Measurements from ENCODE around the gene NOTCH4.

NOTCH4 gene

DNA sequence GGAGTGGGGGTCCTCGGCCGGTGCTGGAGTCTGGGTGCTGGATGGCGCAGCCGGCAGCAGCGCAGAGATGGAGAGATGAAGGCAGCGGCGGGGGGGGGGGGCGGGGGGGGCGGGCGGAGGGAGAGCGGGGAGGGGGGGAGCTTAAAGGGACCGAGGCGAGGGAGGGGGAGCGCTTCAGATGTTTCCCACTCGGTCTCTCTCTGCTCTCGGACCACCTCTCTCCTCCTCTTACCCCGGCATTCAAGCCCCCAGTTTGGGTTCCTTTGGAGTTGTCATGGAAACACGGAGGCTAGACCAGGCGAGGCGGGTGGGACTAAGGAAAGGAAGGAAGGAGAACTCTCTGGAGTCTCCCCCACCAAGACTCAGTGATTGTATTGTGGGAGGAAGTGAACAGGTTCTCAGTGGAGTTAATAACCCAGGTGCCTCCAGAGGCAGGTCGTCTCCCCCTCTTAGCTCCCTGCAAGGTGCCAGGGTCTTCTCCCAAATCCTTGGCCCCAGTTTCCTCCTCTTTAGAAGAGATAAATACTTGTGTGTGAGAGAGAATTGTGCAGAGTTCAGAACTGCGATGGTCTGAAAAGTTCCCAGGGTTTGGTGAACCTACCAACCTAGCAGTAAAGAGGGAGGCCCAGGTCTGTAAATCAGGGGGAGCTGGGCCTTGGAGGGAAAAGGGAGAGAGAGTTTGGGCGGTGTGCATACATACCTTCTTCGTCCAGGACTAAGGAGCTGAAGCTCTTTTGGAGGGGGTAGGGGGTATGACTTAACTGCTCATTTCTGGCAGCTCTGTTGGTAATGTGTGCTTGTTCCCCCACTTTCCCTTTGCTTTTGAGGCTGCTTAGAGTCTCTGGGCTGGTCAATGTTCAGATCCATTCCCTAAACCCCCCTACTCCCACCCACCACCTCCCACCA is 71.8 kb downstream of the NOTCH4 start, which contains the start of gene PRRT1:
PRRT1 (minus strand) TSS at position 77 of the 906 bp plus-strand sequence. CDS start 112 bp downstream, outside the sequence.
- Histone ChIP-seq H3K36me3 (no peaks in the 10 kb centered on the region), H3K27me3 (peaks cover 82% of the 10 kb centered on the region), H3K9me3 (no peaks in the 10 kb centered on the region), H3K4me3 (ENCODE audit: low read depth in 1 of 2, low read length in 1 of 2) (no peak within 1 kb of the TSS), H3K4me1 (ENCODE audit: control insufficient read depth in 1 of 2, insufficient read depth in 1 of 2, low read depth in 1 of 2, low read length in 1 of 2) (peaks cover 25 to 27% of the 10 kb centered on the region in 2 experiments), H3K27ac (no peak within 1 kb of the TSS)
- TF ChIP-seq, protein P1, sequence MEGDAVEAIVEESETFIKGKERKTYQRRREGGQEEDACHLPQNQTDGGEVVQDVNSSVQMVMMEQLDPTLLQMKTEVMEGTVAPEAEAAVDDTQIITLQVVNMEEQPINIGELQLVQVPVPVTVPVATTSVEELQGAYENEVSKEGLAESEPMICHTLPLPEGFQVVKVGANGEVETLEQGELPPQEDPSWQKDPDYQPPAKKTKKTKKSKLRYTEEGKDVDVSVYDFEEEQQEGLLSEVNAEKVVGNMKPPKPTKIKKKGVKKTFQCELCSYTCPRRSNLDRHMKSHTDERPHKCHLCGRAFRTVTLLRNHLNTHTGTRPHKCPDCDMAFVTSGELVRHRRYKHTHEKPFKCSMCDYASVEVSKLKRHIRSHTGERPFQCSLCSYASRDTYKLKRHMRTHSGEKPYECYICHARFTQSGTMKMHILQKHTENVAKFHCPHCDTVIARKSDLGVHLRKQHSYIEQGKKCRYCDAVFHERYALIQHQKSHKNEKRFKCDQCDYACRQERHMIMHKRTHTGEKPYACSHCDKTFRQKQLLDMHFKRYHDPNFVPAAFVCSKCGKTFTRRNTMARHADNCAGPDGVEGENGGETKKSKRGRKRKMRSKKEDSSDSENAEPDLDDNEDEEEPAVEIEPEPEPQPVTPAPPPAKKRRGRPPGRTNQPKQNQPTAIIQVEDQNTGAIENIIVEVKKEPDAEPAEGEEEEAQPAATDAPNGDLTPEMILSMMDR (IDR thresholded peaks at IDR 0.05): no peak

DNA sequence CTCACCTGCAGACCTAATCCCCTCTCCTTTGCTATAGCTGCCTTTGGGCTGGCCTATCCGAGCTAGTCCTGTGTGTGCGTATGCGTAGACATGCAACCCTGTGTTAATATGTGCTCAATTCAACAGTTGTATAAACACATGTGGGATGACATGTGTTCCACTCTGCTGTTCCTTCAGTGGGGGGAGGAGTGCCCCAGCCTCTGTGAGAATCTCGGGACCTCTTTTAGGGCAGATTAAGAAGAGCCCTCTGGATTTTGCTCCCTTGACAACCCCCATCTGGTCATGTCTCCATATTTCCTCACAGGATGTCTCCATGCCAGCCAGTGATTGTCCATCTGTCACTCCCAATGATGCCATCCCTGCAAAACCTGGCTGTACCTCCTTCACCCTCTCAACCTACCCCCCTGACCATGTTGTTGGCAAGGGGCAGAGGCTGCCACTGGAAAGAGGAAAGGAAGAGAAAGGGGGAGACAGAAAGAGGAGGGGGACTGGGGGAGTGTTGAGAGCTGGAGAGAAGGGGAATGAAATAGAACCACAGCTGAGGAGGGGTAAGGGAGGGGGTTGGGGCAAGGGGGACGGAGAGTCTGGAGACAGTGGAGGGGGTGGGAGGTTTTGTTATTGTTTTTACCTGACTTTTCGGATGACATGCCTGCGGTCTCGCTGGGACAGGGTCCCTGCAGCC is 72.5 kb downstream of the NOTCH4 start:
- no peaks in the 10 kb centered on the region for H3K9me3 ChIP-seq

DNA sequence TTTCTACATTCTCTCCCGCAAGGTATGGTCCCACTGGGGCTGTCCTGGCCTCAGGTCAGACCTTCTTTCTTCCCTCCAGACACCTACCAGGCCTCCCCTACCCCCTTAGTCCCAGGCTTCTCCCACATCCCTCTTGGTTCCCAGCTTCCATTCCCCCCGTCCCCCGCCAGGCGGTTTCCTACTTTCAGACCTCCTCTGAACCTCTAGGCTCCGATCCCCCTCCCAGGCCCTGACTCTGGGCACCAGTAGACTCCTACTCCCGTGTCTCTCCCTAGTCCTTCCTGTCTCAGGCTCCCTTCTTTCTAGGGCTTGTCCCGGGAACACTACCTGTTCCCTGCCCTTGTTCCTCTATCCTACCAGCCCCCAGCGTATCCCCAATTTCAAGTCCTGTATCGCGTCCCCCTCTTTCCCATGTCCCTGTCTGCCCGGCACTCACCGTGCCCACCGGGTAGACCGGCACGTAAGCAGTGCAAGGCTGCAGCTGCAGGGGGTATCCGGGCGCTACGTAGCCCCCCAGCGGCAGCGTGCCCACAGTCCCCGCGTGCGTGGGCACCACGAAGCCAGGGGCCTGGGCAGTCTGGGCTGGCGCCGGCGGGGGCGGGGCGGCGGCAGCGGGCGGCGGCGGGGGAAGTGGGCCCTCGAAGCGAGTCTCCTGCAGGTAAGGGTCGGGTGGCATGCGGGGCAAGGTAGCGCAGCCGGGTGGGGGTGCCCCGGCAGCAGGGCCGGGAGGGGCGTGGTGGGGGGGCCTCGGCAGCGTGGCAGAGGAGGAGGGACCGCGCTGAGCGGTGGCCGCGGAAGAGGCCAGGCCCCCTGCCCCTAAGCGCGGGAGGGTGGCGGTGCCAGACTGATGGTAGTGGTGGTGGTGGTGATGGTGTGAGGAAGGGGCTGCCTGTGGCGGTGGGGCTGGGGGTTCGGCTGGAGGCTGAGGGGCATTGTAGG is 73.7 kb downstream of the NOTCH4 start:
- Histone ChIP-seq H3K4me3 (ENCODE audit: low read depth in 1 of 2, low read length in 1 of 2) (no peak overlapping the region), H3K27me3 (peaks cover 95% of the 10 kb centered on the region)

More for the DNA sequence above, 72.5 kb downstream of the NOTCH4 start:
- TF ChIP-seq, protein P1 (IDR thresholded peaks at IDR 0.05): no peak
- H3K4me3 ChIP-seq (ENCODE audit: low read depth in 1 of 2, low read length in 1 of 2): no peak overlapping the region
- no peak overlapping the region for H3K27ac ChIP-seq
- peaks cover 90% of the 10 kb centered on the region for H3K27me3 ChIP-seq
- no peaks in the 10 kb centered on the region for H3K36me3 ChIP-seq
- peaks cover 25 to 27% of the 10 kb centered on the region in 2 experiments for H3K4me1 ChIP-seq (ENCODE audit: control insufficient read depth in 1 of 2, insufficient read depth in 1 of 2, low read depth in 1 of 2, low read length in 1 of 2)

DNA sequence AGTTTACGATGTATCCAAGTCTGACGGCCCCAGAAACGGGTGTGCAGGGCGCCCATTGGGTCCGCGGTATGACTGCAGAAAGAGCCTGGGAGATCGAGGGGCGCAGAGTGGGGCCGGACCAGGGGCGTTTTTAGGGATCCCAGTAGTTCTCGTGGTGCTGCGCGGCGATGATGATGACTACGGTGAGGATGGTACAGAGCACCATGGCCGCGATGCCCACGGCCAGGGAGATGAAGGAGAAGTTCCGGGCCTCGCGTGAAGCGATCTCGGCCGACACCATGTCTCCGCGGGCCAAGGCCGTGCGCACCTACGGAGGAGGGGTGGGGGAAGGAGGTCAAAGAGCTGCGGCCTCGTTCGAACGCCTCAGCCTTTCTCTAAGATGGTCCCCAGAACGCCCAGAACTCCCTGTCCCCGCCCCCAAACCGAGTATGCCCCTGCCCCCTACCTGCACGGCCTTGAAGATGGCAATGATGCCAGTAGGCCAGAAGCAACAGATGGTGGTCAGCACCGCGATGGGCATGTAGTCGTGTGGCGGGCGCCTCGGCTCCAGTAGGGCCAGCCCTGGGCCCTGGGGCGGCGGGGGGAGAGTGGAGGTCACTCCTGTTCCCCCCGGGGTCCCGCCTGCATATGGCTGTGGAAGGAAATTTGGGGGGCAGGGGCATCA is 74.6 kb downstream of the NOTCH4 start:
- Histone ChIP-seq H3K27me3 (peaks cover 85% of the 10 kb centered on the region), H3K27ac (no peak overlapping the region), H3K4me1 (ENCODE audit: control insufficient read depth in 1 of 2, insufficient read depth in 1 of 2, low read depth in 1 of 2, low read length in 1 of 2) (peaks cover 16 to 20% of the 10 kb centered on the region in 2 experiments), H3K9me3 (no peaks in the 10 kb centered on the region), H3K36me3 (no peaks in the 10 kb centered on the region), H3K4me3 (ENCODE audit: low read depth in 1 of 2, low read length in 1 of 2) (peak overlapping the region; percentile 40 to 46)
- TF ChIP-seq, protein P1 (IDR thresholded peaks at IDR 0.05): no peak

More for the DNA sequence above, 73.7 kb downstream of the NOTCH4 start:
- Histone ChIP-seq H3K36me3 (no peaks in the 10 kb centered on the region), H3K9me3 (no peaks in the 10 kb centered on the region), H3K4me1 (ENCODE audit: control insufficient read depth in 1 of 2, insufficient read depth in 1 of 2, low read depth in 1 of 2, low read length in 1 of 2) (peaks cover 25 to 27% of the 10 kb centered on the region in 2 experiments), H3K27ac (no peak overlapping the region)
- TF ChIP-seq, protein P1 (IDR thresholded peaks at IDR 0.05): no peak
